GM19193 (cell line): ENCODE data around the gene WNT7A.

Experiments
- POLR2A ChIP-seq: IDR thresholded peaks from 4 replicates; pipeline ENCODE4 v1.6.1; 2011; ENCODE audit not compliant: insufficient read depth, insufficient read length; ENCODE audit errors: extremely low read depth

The WNT7A gene

DNA sequence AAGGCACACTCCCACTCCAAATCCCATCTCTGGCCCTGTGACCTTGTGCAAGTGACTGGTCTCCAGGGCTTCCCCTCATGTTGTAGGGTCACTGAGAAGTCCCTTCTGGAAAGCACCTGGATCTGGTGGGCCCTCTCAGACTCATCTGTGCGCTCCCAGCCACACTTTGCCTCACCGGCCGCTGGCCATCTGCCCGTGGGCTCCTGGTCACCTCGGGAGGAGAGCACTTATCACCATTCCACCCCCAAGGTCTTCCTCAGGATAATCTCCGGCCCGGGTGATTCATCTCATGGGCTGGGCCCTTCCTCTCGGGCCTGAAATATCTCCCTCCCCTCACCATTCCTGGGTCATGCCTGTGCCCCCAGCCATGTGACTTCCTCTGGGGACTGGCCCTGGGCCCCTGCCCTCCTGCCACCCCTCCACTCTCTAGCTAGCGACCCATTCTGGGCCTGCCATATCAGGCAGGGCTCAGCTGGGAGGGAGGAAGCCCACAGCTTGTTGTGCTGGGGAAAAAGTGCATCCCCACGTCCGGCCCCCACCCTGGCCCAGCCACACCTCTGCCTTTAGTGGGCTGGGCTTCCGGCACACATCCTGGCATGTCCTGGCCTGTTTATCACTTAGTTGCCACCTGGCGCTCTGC lies 10.6 kb upstream of the WNT7A start:
- TF ChIP-seq POLR2A = no peak

- TF ChIP-seq POLR2A = no peak
Observed at GRCh38 chr3:13888576-13888975, 8.7 kb upstream of the WNT7A start.

GRCh38 chr3:13887495-13888300 lies 7.8 kb upstream of the WNT7A start:
- no peak for TF ChIP-seq POLR2A

- TF ChIP-seq POLR2A = no peak
Observed at GRCh38 chr3:13886593-13887129, 6.8 kb upstream of the WNT7A start.

DNA sequence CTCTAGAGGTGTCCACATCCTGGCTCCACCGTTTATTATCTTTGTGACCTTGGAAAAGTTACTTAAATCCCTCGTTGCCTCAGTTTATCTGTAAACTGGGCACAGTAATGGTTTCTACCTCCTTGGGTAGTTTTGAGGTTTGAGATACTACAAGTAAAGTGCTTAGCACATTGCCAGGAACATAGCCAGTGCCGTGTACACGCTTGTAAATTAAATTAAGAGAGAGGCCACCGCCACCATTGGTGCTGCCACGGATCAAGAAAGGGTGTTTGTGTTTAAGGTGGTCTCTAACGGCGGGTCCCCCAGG lies 5.8 kb upstream of the WNT7A start:
- no peak for TF ChIP-seq POLR2A

DNA sequence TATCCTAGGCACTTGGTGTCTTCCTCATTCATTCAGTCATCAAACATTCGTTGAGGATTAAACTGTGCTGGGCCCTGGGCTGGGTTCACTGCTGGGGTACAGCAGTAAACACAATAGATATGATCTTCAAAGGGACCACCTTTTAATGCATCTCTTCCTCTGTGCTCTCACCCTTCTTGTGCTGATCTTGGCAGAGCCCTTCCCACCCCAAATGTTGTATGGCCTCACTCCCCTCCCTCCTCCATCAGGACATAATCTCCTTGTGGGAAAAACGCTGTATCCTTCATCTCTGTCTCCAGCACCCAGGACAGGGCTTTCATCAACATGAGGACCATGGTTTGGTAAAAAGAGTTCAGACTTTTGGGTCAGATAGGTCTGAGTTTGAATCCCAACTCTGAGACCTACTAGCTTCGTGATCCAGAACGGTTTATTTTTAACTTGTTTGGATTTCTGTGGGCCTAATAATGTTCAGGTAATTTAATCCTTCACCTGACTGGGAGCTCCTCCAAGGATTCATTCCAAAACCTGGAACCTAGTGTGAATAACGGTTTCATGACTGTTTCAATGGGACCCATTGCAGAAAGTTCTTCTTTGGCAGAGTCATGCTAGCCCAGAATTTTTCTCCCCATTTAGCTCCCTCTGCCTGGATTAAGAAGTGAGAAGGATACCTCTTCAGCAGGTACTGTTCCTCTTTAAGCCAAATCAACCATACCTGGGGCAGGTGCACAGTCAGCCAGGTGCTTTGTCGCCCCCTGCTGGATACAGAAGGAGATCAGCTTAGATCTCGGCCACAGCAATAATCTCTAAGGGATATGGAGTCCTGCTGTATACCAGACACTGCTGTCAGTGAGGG lies 5.2 kb upstream of the WNT7A start:
- TF ChIP-seq POLR2A = no peak

DNA sequence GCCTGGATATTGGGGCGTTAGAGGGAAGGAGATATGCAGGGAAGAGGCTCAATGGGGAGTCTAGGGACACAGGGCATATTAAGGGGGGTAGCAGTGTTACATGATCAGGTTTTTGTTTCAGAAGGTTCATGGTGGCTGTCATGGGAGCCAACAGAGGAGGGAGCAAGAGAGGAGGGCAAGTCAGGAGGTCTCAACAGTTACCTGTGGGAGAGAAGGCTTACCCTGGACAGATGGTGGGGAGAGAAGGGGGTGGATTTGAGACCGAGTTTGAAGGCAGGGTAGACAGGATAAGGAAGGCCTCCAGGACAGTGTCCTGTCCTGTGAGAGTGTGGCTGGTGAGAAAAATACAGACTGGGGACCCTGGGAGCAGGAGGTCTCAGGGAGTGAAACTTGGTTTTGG lies 3.8 kb upstream of the WNT7A start:
- TF ChIP-seq POLR2A = no peak

GRCh38 chr3:13882876-13883275 lies 3.0 kb upstream of the WNT7A start:
- no peak for TF ChIP-seq POLR2A

- TF ChIP-seq POLR2A = no peak
Observed at GRCh38 chr3:13881536-13882410, 1.9 kb upstream of the WNT7A start.

GRCh38 chr3:13880811-13881156 lies 913 bp upstream of the WNT7A start:
- TF ChIP-seq POLR2A = no peak

GRCh38 chr3:13879102-13879945 lies 547 bp downstream of the WNT7A start:
- TF ChIP-seq POLR2A = no peak

DNA sequence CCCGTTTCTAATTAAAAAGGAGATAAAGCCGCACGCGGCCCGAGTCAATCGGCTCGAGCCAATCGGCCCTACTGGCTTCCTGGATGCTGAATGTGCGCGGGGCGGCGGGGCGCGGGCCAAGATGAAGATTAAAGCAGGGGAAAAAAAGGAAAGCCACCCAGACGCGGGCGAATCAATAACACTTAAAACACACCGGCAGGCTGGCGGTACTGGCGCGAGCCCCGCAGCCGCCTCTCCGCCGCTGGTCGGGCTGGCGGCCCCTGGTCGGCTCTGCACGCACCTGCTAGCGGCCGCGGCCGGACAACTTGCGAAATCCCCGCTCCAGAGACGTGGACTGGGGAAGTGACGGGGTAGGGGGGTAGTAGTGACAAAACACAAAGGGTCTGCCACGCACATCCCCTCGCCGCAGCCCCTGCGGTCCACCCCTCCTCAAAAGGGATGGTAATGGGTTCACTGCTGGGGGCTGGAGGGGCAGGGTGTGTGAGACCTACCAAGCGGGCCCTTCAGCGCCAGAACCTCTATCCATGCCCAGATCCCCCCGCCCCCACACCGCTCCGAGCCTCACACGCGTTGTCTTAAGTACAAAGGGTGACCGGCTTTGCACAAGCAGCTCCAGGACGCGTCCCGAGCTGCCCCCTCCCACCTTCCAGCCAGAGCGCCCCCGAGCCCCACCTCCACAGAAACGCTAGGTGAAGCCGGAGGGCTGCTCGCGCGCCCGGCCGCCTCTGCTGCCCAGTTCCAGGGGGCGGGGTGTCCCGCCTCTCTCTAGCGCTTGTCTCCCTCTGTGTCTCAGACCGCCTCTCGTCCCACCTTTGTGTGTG lies 1.4 kb downstream of the WNT7A start:
- no peak for TF ChIP-seq POLR2A

DNA sequence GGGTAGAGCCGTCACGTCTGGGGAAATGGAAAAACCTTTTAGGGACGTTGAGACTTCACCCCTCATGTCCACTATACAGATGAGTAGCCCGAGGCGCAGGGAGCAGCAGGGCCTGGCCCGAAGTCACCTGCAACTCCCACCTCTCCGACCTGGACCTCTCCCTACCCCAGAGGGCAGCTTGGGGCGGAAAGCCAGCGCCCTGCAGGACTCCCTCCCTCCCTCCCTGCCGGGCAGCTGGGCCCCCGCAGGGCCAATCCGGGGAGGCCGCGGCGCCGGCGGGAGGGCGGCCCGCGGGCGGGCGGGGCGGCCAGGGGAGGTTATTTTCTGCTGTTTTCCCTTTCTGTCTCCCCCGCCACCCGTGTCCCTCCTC lies 2.0 kb downstream of the WNT7A start:
- no peak for TF ChIP-seq POLR2A
